GM18868 (cell line): ENCODE measurements around the gene NXF1.
"Not testable (repeated sequence)": the region's sequence is repeated elsewhere in the genome, so short reads cannot be mapped to it uniquely, and the experiment has no call there.

ENCODE experiments used
- ATAC-seq: cut with Tn5 transposase; IDR thresholded peaks from one replicate; pipeline ENCODE4 v1.9.1; 2021; ENCODE audit warnings: mild to moderate bottlenecking, moderate library complexity; ENCODE audit not compliant: unreplicated experiment

The NXF1 gene

DNA sequence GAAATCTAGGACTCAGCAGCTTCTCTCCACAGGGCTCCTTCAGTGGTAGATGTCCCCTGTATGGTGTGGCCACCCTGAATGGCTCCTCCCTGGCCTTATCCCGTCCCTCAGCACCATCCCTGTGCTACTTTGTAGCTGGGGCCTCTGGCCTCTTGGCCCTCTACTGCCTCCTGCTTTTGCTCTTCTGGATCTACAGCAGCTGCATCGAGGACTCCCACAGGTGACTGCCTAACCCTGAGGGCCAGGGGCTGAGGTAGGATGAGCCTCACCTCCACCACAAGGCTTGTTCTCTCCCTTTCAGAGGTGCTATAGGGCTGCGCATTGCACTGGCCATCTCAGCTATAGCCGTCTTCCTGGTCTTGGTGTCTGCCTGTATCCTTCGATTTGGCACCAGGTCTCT is 16.2 kb downstream of the NXF1 start:
- ATAC-seq = no peak

DNA sequence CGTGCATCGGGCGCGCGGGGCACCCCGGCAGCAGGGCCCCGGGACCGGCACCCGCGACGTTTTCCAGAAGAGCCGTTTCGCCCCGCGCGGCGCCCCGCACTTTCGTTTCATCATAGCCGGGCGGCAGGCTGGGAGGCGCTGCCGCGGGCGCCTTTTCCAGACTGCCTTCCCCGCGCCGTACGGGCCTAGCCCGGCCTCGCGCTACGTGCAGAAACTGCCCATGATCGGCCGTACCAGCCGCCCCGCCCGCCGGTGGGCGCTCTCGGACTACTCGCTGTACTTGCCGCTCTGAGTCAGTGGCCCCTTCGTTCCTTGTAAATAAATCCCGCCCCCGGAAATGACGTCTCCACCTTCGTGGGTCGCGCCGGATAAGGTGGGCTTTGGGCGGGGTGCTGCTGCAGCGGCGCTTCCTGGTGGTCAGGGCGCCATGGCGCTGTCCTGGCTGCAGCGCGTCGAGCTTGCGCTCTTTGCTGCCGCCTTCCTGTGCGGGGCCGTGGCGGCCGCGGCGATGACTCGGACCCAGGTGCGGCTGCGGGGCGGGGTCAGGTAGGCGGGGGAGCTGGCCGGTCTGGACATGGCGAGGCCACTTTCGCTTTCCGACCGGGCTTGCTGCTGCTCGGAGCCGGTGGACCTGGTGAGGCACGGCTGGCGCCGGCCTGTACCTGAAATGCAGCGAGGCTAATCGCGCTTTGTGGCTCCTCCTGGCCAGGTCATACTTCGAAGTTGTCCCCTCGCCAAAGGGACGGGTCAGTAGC is 18.1 kb downstream of the NXF1 start, which contains the start of gene TMEM179B:
Gene TMEM179B (plus strand): TSS at position 398 of the 755 bp plus-strand sequence. CDS start 30 bp downstream, at position 428.
- ATAC-seq = peak; percentile 69

DNA sequence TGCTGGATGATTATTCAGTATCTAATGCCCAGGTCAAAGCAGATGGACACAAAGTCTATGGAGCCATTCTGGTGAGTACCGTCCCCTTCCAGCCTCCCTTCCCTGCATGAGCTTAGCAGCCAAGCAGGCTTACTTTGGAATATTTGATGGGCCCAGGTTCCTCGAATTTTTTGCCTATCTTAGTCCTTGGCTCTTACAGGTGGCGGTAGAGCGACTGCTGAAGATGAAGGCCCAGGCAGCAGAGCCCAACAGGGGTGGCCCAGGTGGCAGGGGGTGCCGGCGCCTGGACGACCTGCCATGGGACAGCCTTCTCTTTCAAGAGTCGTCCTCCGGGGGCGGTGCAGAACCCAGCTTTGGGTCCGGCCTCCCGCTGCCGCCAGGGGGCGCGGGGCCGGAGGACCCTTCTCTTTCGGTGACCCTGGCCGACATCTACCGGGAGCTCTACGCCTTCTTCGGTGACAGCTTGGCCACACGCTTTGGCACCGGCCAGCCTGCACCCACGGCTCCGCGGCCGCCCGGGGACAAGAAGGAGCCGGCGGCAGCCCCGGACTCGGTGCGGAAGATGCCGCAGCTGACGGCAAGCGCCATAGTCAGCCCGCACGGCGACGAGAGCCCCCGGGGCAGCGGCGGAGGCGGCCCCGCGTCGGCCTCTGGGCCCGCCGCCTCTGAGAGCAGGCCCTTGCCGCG is 18.8 kb downstream of the NXF1 start:
- peak; percentile 74 for ATAC-seq

DNA sequence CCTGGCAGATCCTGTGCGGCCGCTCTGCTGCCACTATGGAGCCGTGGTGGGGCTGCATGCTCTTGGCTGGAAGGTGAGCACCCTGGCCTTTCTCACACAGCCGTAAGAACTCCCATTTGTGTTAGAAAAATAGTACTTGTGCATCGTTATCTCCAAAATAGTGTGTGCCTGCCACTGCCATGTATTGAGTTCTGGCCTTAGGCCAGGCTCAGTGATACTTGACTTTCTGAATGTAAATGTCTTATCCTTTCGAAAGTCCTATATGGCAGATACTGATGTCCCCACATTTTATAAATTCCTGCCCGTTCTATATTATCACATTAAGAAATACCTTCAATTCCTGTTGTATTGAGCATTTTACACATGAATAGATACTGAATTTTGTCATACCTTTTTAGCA is 22.5 kb downstream of the NXF1 start:
- ATAC-seq = no peak

DNA sequence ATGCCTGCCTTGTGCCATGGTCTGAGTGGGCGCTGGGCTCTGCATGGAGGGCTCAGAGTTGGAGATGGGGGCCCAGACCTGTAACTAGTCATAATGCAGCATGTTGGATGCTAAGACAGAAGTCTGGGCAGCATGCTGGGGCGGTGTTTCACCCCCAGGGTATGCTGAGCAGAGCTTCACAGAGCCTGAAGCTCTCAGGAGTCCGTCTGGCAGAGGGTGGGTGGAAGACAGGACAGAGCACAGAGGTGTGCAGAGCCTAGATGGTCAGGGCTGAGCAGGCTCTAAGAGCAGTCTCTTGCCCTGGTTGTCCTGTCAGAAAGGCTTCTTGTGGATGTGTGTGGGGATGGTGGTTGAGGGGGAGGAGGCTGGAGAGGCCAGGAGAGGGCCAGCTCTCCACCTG is 26.8 kb downstream of the NXF1 start:
- no peak for ATAC-seq

GRCh38 chr11:62777389-62777788 is 27.9 kb downstream of the NXF1 start:
- no peak for ATAC-seq

- no peak for ATAC-seq
These were observed 29.6 kb downstream of the NXF1 start for GRCh38 chr11:62775646-62776045.

DNA sequence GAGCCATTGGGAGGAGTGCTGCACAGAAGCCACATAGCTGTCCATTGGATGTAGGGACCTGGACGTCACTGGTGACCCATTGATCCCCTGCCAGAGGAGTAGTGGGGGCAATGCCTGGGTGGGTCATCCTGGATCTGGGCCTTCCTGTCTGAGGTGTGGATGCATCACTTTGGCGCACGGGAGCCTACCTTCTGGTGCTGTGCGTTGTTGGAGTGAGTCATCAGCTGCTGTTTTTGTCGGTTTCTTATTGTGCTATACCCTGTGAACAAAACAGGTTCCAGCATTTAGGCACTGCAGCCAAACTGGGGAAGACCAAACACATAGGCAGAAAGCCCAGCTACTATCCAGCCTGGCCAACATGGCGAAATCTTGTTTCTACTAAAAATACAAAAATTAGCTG is 30.8 kb downstream of the NXF1 start:
- no peak for ATAC-seq

DNA sequence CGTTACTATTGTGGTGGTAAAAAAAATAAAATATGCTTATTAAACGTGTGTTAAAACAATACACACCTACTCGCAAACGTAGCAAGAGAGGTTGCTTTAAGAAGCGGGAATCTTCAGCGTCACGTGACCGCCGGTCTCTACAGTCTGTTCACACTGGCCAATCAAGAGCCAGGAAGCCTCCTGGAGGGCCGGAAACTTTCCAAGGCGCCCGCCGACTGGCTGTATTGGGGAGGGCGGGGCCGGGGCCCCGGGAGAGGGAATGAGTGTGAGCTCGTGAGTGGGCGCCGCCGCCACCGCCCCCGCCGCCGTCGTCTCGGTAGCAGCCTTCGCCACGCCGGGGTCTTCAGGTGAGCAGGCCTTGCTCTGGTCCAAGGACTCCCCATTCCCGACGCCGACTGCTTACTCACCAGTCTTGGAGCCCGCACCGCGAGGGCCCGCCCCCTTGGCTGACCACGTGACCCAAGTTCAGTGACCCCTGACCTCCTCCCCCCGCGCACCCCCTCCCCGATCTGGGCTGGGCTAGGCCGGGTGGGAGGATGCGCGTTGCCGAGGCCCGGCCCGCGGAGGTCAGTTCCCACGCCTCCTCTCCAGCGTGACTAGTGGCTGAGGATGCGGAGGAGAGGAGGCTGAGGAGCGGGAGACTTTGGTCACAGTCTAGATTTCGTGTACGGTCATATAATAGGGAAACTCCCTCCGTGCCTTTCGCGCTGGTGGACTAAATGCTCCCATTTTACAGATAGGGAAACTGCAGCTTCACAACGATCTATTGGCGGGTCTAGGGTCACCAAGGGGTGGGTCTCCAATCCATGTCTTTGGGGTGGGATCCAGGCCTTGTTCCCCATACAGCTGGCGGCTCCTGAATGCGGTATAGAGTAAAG is 33.9 kb downstream of the NXF1 start, which contains the start of gene TAF6L:
Gene TAF6L (plus strand): TSS at position 253 of the 878 bp plus-strand sequence. CDS start 4,388 bp downstream, outside the sequence.
- ATAC-seq = peak; percentile 84

GRCh38 chr11:62770778-62771143 is 34.5 kb downstream of the NXF1 start:
- peak; percentile 2 for ATAC-seq

GRCh38 chr11:62760867-62761227 is 44.4 kb downstream of the NXF1 start:
- not testable (repeated sequence) for ATAC-seq

GRCh38 chr11:62757846-62758788 is 47.1 kb downstream of the NXF1 start:
- ATAC-seq = no peak

- no peak for ATAC-seq
These were observed 50.1 kb downstream of the NXF1 start for GRCh38 chr11:62755086-62755615.

- ATAC-seq = peak; percentile 96
These were observed 51.3 kb downstream of the NXF1 start, which contains the start of gene ZBTB3 for GRCh38 chr11:62753736-62754603. TSS of gene ZBTB3 (minus strand) at chr11:62754160. CDS start at chr11:62753664, 496 bp downstream.

DNA sequence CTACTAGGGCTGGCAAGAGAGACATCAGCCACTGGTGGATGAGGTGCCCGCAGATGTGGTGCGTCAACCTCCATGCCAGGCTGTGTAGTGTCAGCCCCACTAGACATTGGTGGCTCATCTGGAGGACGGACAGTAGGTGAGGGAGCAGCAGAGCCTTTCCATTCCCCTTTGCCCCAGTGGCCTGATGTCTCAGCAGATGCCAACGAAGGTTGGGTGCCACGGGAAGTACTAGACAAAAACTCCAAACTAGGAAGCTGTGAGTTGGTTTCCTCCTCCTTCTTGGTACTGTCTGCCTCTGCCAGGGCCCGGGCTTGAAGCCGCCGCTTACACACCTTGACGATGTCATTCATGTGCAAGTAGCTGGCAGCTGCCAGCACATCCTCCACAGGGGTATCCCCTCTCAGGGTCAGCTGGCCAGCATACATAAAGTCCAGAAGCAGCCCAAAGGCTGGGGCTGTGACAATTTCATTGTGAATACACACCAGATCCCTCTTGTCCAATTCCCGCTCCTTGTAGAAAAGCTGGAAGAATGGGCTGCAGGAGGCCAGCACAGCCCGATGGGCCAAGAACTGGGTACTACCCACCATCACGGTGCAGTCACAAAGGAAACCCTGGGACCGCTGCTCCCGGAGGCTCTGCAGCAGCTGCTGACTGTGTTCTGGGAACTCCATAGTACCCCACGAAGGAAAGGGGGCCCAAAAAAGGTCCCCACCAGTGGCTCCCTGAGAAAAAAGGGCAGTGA is 52.1 kb downstream of the NXF1 start:
- ATAC-seq = no peak

- no peak for ATAC-seq
These were observed 53.0 kb downstream of the NXF1 start for GRCh38 chr11:62752177-62752785.

DNA sequence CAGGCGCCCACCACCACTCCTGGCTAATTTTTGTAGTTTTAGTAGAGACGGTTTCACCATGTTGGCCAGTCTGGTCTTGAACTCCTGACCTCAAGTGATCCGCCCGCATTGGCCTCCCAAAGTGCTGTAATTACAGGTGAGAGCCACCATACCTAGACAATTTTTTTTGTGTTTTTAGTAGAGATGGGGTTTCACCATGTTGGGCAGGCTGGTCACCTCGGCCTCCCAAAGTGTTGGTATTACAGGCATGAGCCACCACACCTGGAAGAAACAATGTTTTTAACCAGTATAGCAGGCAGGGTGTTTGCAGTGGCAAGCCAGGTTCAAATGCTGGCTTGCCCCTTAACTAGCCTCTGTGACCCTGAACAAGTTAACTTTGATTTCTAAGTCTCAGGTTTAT is 55.3 kb downstream of the NXF1 start:
- not testable (repeated sequence) for ATAC-seq
